ENCODE data around the gene HINFP. TPM values are rescaled to one million over a fixed set of nuclear protein-coding genes. Genes with fewer than 3 reads are reported as not detected.

HINFP gene
- total RNA-seq, 2 donors from 2014 or later = 22.1 to 41.7 TPM

DNA sequence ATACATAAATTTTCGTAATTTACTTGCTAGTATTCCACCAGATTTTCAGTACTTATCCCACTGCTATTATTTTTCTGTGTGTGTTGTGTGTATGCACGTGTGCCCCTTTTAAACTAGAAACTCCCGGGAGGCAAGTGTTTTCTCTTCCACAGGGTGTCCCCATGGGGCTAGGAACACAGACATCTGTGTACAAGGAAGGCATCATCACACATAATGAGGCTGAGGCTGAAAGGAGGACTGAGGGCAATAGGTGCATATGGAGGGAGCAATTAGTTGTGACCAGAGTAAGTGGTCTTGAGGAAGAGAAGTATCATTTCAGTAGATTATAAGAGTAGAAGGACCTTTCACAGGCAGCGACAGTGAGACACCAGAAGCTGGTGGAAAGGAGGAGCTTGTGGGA lies 17.6 kb upstream of the HINFP start:
- 50% methylated on average over 4 of the region's 4 CpGs for WGBS
- H3K4me3 ChIP-seq = no peak overlapping the region
- no peak overlapping the region for H3K27ac ChIP-seq

DNA sequence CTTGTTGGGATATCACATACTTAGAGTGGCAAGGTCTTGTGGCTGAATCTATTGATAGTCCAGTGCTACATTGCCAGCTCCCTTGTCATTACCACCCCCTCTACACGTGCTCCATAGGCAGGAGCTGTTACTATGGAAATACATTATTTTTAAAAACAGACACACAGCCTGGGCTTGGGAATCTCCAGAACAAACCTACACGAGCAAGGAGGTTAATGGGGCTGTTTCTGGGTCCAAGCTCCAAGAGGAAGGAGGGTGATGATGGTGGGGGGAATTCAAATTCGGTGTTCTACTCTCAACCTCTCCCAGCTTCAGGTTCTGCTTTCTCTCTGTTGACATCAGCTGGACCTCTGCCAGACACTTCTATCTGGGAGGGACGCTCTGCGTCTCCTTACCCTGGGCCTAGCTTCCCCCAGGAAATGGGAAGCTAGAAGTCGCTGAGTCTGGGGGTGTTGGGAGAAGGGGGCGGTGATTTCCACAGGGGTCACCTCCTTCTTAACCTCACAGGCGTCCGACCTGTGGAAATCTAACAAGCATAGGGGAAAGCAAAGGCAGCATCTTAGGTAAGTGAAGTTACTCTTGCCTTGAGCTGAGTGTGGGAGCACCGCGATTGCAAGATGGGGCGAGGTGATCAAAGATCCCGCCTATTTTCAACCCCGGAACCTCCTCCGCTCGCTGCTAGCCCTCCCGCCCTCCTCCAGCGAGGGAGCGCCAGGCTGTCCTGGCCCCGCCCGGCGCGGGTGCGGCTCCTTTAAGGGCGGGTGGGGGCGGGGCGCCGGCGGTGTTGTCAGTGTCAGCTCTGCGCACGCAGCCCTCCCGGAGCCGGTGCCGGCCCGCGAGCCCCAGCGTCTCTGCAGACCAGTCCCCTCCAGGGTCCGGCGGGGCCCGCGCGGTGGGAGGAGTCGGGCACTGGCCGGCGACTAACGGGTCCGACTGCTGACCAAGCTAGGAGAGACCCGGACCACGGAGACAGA lies 14.5 kb upstream of the HINFP start, which contains the start of gene C2CD2L:
C2CD2L (plus strand) TSS at position 781 of the 974 bp plus-strand sequence. CDS start 398 bp downstream, outside the sequence.
- H3K4me3 ChIP-seq = peak within 1 kb of the TSS; percentile 88 to 93
- H3K36me3 ChIP-seq = peaks cover 0 to 5% of the 10 kb centered on the region in 2 donors
- TF ChIP-seq, protein P1, sequence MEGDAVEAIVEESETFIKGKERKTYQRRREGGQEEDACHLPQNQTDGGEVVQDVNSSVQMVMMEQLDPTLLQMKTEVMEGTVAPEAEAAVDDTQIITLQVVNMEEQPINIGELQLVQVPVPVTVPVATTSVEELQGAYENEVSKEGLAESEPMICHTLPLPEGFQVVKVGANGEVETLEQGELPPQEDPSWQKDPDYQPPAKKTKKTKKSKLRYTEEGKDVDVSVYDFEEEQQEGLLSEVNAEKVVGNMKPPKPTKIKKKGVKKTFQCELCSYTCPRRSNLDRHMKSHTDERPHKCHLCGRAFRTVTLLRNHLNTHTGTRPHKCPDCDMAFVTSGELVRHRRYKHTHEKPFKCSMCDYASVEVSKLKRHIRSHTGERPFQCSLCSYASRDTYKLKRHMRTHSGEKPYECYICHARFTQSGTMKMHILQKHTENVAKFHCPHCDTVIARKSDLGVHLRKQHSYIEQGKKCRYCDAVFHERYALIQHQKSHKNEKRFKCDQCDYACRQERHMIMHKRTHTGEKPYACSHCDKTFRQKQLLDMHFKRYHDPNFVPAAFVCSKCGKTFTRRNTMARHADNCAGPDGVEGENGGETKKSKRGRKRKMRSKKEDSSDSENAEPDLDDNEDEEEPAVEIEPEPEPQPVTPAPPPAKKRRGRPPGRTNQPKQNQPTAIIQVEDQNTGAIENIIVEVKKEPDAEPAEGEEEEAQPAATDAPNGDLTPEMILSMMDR (IDR thresholded peaks at IDR 0.05) = no peak
- peak; percentile 79 for TF ChIP-seq POLR2AphosphoS5 (IDR thresholded peaks at IDR 0.05)
- peak; percentile 53 for TF ChIP-seq POLR2A (IDR thresholded peaks at IDR 0.05)
- peak within 1 kb of the TSS; percentile 56 to 65 for H3K27ac ChIP-seq
- no peaks in the 10 kb centered on the region for H3K4me1 ChIP-seq (replicated peaks)
- peak; percentile 86 for DNase-seq (ENCODE audit: low spot score)
- H3K9me3 ChIP-seq = no peaks in the 10 kb centered on the region
- 3% methylated on average over 22 of the region's 49 CpGs for WGBS
- no peaks in the 10 kb centered on the region for H3K27me3 ChIP-seq (replicated peaks; ENCODE audit: insufficient read depth)
- intact Hi-C loops (cut with DNase I) = no loop called here

More for the DNA sequence above, 17.6 kb upstream of the HINFP start:
- intact Hi-C loops (cut with DNase I) = loop anchor here (5.0 kb wide), 1 partner anchor 219 kb away; no protein-coding TSS in a partner anchor
- TF ChIP-seq POLR2A (IDR thresholded peaks at IDR 0.05) (no peak), POLR2AphosphoS5 (IDR thresholded peaks at IDR 0.05) (no peak)
- TF ChIP-seq, protein P1 (IDR thresholded peaks at IDR 0.05) = no peak
- Histone ChIP-seq H3K9me3 (no peaks in the 10 kb centered on the region), H3K27me3 (replicated peaks; ENCODE audit: insufficient read depth) (no peaks in the 10 kb centered on the region), H3K4me1 (replicated peaks) (no peaks in the 10 kb centered on the region), H3K36me3 (no peaks in the 10 kb centered on the region)
- no peak for DNase-seq (ENCODE audit: low spot score)

DNA sequence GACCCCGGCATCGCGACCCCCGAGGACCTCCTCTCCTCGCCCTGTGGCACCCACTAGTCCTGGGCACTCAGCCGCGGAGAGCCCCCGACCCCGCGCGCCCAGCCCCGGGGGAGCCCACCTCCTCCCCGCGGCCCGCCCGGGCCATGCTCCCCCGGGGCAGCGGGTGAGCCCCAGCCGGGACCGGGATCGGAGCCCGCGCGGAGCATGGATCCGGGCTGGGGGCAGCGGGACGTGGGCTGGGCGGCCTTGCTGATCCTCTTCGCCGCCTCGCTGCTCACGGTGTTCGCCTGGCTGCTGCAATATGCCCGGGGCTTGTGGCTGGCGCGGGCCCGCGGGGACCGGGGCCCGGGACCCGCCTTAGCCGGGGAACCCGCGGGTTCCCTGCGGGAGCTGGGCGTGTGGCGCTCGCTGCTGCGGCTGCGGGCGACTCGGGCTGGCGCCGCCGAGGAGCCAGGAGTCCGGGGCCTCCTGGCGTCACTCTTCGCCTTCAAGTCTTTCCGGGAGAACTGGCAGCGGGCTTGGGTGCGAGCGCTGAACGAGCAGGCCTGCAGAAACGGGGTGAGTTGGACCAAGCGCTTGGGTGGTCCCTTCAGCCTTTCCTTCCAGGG lies 13.7 kb upstream of the HINFP start:
- Histone ChIP-seq H3K27me3 (replicated peaks; ENCODE audit: insufficient read depth) (no peaks in the 10 kb centered on the region), H3K4me1 (replicated peaks) (no peaks in the 10 kb centered on the region), H3K9me3 (no peaks in the 10 kb centered on the region), H3K27ac (peak overlapping the region; percentile 56 to 65), H3K36me3 (peaks cover 0 to 12% of the 10 kb centered on the region in 2 donors), H3K4me3 (peak overlapping the region; percentile 88 to 93)
- TF ChIP-seq POLR2AphosphoS5 (IDR thresholded peaks at IDR 0.05) (no peak), POLR2A (IDR thresholded peaks at IDR 0.05) (no peak)
- TF ChIP-seq, protein P1 (IDR thresholded peaks at IDR 0.05) = no peak
- 0% methylated on average over 29 of the region's 65 CpGs for WGBS
- intact Hi-C loops (cut with DNase I) = no loop called here
- no peak for DNase-seq (ENCODE audit: low spot score)

DNA sequence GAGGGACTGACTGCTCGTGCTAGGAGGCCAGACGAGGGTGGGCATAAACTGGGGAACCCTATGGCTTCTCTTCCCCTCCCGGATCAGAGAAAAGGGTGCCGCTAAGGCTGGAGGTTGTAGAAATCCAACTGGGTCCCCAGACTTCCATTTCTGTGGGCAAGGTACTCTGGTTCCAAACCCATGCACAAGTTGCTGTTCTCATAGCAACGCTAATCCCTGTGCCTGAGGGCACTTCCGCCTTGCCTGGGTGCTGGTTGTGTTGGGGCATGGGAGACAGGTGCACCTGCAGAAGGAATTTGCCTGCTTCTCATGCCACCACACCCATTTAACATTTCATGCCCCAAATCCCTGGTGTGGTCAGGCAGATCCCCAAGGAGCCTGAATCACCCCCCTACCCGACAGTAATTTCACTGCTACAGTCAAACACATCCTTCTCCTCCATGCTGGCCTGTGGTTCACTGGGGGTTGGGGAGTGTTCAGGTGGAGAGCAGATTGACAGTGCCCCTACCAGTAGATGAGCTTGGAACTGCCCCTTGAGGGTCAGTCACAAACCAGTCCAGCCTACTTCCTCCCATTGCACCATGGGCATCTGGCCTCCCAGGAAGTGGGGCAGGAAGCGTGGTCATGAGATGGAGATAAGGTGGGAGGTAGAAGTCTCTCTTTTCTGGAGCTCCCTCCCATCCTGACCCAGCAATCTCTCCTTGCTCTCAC lies 13.1 kb upstream of the HINFP start:
- 20% methylated on average over 8 of the region's 8 CpGs for WGBS
- intact Hi-C loops (cut with DNase I) = no loop called here
- H3K27ac ChIP-seq = peak overlapping the region; percentile 56 to 65
- H3K9me3 ChIP-seq = no peaks in the 10 kb centered on the region
- peak; percentile 13 for TF ChIP-seq POLR2AphosphoS5 (IDR thresholded peaks at IDR 0.05)
- no peak for TF ChIP-seq POLR2A (IDR thresholded peaks at IDR 0.05)
- TF ChIP-seq, protein P1 (IDR thresholded peaks at IDR 0.05) = peak in 1 of 4 experiments; percentile 2
- no peaks in the 10 kb centered on the region for H3K4me1 ChIP-seq (replicated peaks)
- DNase-seq (ENCODE audit: low spot score) = peak; percentile 43
- H3K36me3 ChIP-seq = peaks cover 0 to 12% of the 10 kb centered on the region in 2 donors
- peak overlapping the region; percentile 88 to 93 for H3K4me3 ChIP-seq
- no peaks in the 10 kb centered on the region for H3K27me3 ChIP-seq (replicated peaks; ENCODE audit: insufficient read depth)

Data from prostate gland (tissue), 2 donors.